H9 (cell line): ENCODE measurements around the gene ADIRF. TPM values are rescaled to one million over a fixed set of nuclear protein-coding genes. Genes with fewer than 3 reads are reported as not detected.

Experiments
- DNase-seq: peaks from one replicate; pipeline ENCODE4 v3.0.0-alpha.2; 2017
- H2AFZ ChIP-seq: one replicate; pipeline ENCODE4 v1.6.1; 2013; ENCODE audit warnings: mild to moderate bottlenecking, low read length, control low read depth, moderate library complexity
- H2AK5ac ChIP-seq: 2 replicates; pipeline ENCODE4 v1.6.1; 2013; ENCODE audit warnings: low read length, control low read depth, mixed read lengths; ENCODE audit not compliant: insufficient read length
- H2BK120ac ChIP-seq: one replicate; pipeline ENCODE4 v1.6.1; 2013; ENCODE audit warnings: low read depth, mild to moderate bottlenecking, low read length, control low read depth, inconsistent platforms; ENCODE audit not compliant: poor library complexity, severe bottlenecking
- H2BK12ac ChIP-seq: 2 replicates; pipeline ENCODE4 v1.6.1; 2013; ENCODE audit warnings: low read length, control low read depth, mixed read lengths, low read depth; ENCODE audit not compliant: insufficient read length
- H2BK15ac ChIP-seq: 2 replicates; pipeline ENCODE4 v1.6.1; 2013; ENCODE audit warnings: low read depth, low read length, control low read depth
- H2BK20ac ChIP-seq: one replicate; pipeline ENCODE4 v1.6.1; 2013; ENCODE audit warnings: low read depth, mild to moderate bottlenecking, low read length, control low read depth, inconsistent platforms; ENCODE audit not compliant: poor library complexity, severe bottlenecking
- H2BK5ac ChIP-seq: 2 replicates; pipeline ENCODE4 v1.6.1; 2013; ENCODE audit warnings: low read length, control low read depth, mixed read lengths; ENCODE audit not compliant: insufficient read length
- H3K14ac ChIP-seq: 2 replicates; pipeline ENCODE4 v1.6.1; 2013; ENCODE audit warnings: low read length, control low read depth; ENCODE audit not compliant: insufficient read depth
- H3K18ac ChIP-seq: 2 replicates; pipeline ENCODE4 v1.6.1; 2013; ENCODE audit warnings: low read depth, mild to moderate bottlenecking, mixed read lengths, low read length, control low read depth; ENCODE audit not compliant: insufficient read length
- H3K23ac ChIP-seq: 2 replicates; pipeline ENCODE4 v1.6.1; 2013; ENCODE audit warnings: low read length, control low read depth, mixed read lengths, low read depth; ENCODE audit not compliant: insufficient read length
- H3K23me2 ChIP-seq: 2 replicates; pipeline ENCODE4 v1.6.1; 2013; ENCODE audit warnings: low read depth, mild to moderate bottlenecking, mixed read lengths, low read length, control low read depth; ENCODE audit not compliant: insufficient read length, poor library complexity, severe bottlenecking
- H3K27ac ChIP-seq: 2 replicates; pipeline ENCODE4 v1.5.1; 2013; ENCODE audit warnings: low read length, control low read depth, mixed read lengths, low read depth; ENCODE audit not compliant: insufficient read length
- H3K27me3 ChIP-seq: 2 replicates; pipeline ENCODE4 v1.6.1; 2013; ENCODE audit warnings: low read length, control low read depth, inconsistent platforms; ENCODE audit not compliant: insufficient read depth
- H3K4ac ChIP-seq: 2 replicates; pipeline ENCODE4 v1.6.1; 2013; ENCODE audit warnings: low read depth, mild to moderate bottlenecking, control low read depth, inconsistent platforms, low read length, moderate library complexity
- H3K4me1 ChIP-seq: 2 replicates; pipeline ENCODE4 v1.6.1; 2013; ENCODE audit warnings: low read length, control low read depth, inconsistent platforms; ENCODE audit not compliant: insufficient read depth
- H3K4me2 ChIP-seq: 2 replicates; pipeline ENCODE4 v1.6.1; 2013; ENCODE audit warnings: low read length, control low read depth, mixed read lengths; ENCODE audit not compliant: insufficient read length, insufficient read depth
- H3K56ac ChIP-seq: 2 replicates; pipeline ENCODE4 v1.6.1; 2013; ENCODE audit warnings: low read depth, mild to moderate bottlenecking, mixed read lengths, low read length, control low read depth; ENCODE audit not compliant: insufficient read length
- H3K79me1 ChIP-seq: 2 replicates; pipeline ENCODE4 v1.6.1; 2013; ENCODE audit warnings: low read depth, mild to moderate bottlenecking, moderate library complexity, low read length, control low read depth, inconsistent platforms; ENCODE audit not compliant: insufficient read depth, poor library complexity, severe bottlenecking
- H3K79me2 ChIP-seq: 2 replicates; pipeline ENCODE4 v1.6.1; 2013; ENCODE audit warnings: low read length, control low read depth, inconsistent platforms; ENCODE audit not compliant: insufficient read depth
- H3K9ac ChIP-seq: 2 replicates; pipeline ENCODE4 v1.6.1; 2013; ENCODE audit warnings: low read length, control low read depth, mixed read lengths; ENCODE audit not compliant: insufficient read length; ENCODE audit errors: extremely low read depth
- H3K9me3 ChIP-seq: one replicate; pipeline ENCODE4 v1.6.1; 2013; ENCODE audit warnings: low read depth, low read length, inconsistent platforms; ENCODE audit not compliant: control insufficient read depth
- H3T11ph ChIP-seq: one replicate; pipeline ENCODE4 v1.6.1; 2013; ENCODE audit warnings: mild to moderate bottlenecking, low read length, control low read depth, inconsistent platforms
- H4K20me1 ChIP-seq: one replicate; pipeline ENCODE4 v1.6.1; 2013; ENCODE audit not compliant: control insufficient read depth, insufficient read length, insufficient read depth
- H4K5ac ChIP-seq: 2 replicates; pipeline ENCODE4 v1.6.1; 2013; ENCODE audit warnings: low read depth, mild to moderate bottlenecking, mixed read lengths, low read length, control low read depth; ENCODE audit not compliant: insufficient read length
- H4K8ac ChIP-seq: replicated peaks from 2 replicates; pipeline ENCODE4 v1.6.1; 2013; ENCODE audit warnings: low read length, control low read depth, mixed read lengths, low read depth; ENCODE audit not compliant: insufficient read length
- H4K91ac ChIP-seq: 2 replicates; pipeline ENCODE4 v1.6.1; 2013; ENCODE audit warnings: low read depth, mild to moderate bottlenecking, moderate library complexity, mixed read lengths, low read length, control low read depth; ENCODE audit not compliant: insufficient read length
- H3K27ac Mint-ChIP-seq, 3 experiments: 2 replicates in 2 of 3; 3 replicates in 1 of 3; pipeline ENCODE4 v1.8.0; 2020 to 2021; ENCODE audit warnings: mixed read lengths in 3 of 3, mild to moderate bottlenecking in 1 of 3, moderate library complexity in 1 of 3
- H3K27me3 Mint-ChIP-seq: 2 replicates; pipeline ENCODE4 v1.8.0; 2021; ENCODE audit warnings: low read depth, mild to moderate bottlenecking, moderate library complexity, mixed read lengths
- H3K36me3 Mint-ChIP-seq, 3 experiments: 2 replicates in 2 of 3; 3 replicates in 1 of 3; pipeline ENCODE4 v1.8.0; 2020 to 2021; ENCODE audit warnings: low read depth in 3 of 3, mixed read lengths in 3 of 3; ENCODE audit not compliant: insufficient read depth in 1 of 3
- H3K4me1 Mint-ChIP-seq, 2 experiments: 2 replicates each; pipeline ENCODE4 v1.8.0; 2020; ENCODE audit warnings: mixed read lengths in 2 of 2
- H3K4me3 Mint-ChIP-seq, 2 experiments: 2 replicates in 1 of 2; 3 replicates in 1 of 2; pipeline ENCODE4 v1.8.0; 2020 to 2021; ENCODE audit warnings: mild to moderate bottlenecking in 2 of 2, mixed read lengths in 2 of 2, moderate library complexity in 1 of 2
- H3K9me3 Mint-ChIP-seq, 2 experiments: 2 replicates in 1 of 2; 3 replicates in 1 of 2; pipeline ENCODE4 v1.8.0; 2020; ENCODE audit warnings: mild to moderate bottlenecking in 2 of 2, mixed read lengths in 2 of 2, moderate library complexity in 1 of 2
- CTCF ChIP-seq: fragments of 200-600 bp; sonication (generic); conservative IDR thresholded peaks from 3 replicates; pipeline ENCODE4 v1.8.0; 2021; ENCODE audit warnings: antibody characterized with exemption, mild to moderate bottlenecking
- WGBS: extraction: QIAGEN DNeasy Blood & Tissue Kit; methylation state at CpG from one replicate; pipeline ENCODE4 v1.1.7; 2013; ENCODE audit warnings: missing lambda C conversion rate, low lambda C conversion rate, mixed read lengths; ENCODE audit not compliant: insufficient read length; ENCODE audit errors: extremely low coverage; 5-methylcytosine and 5-hydroxymethylcytosine counted together
- total RNA-seq: library from RNA; stranded (reverse); gene quantifications from 2 replicates; pipeline ENCODE4 v1.2.1, GENCODE V29; 2021

ADIRF gene
- total RNA-seq, 1 experiment from 2014 or later, result not detected

DNA sequence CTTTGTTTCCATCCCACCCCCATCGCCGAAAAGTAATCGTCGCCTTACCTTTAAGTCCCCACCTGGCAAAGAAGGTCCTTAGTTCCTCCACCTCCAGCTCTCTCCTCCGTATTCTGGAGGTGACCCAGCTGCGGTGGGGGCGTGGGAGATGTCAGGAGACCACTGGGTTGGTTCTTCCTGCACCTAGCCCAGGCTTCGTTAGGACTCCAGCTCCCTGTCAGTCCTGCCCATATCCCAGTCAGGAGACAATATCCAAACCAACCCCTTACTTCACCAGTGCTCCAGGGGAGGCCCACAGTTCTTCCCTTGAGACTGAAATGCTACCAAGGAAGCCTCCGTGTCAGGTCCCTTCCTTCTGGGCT is 693 bp downstream of the ADIRF start:
- Mint-ChIP-seq H3K4me1 (peaks cover 31 to 50% of the 10 kb centered on the region in 2 experiments), H3K27me3 (peaks cover 31% of the 10 kb centered on the region), H3K36me3 (peaks cover 0 to 3% (median 0%) of the 10 kb centered on the region in 3 experiments; a peak in 1 of 7 replicates), H3K4me3 (no peak overlapping the region), H3K27ac (no peak overlapping the region), H3K9me3 (peaks cover 0 to 4% of the 10 kb centered on the region in 2 experiments; a peak in 1 of 5 replicates)
- Histone ChIP-seq H4K20me1 (no peaks in the 10 kb centered on the region), H2AK5ac (no peak overlapping the region), H3K14ac (no peak overlapping the region), H3K4ac (no peak overlapping the region), H3K27me3 (peaks cover 7% of the 10 kb centered on the region; the same call in 1 of the 2 replicates), H3T11ph (no peak overlapping the region), H3K18ac (no peak overlapping the region), H3K23ac (no peak overlapping the region), H3K4me2 (no peak overlapping the region), H4K5ac (no peak overlapping the region), H3K9ac (no peak overlapping the region), H3K4me1 (peaks cover 2% of the 10 kb centered on the region; the same call in 1 of the 2 replicates), H3K79me2 (no peaks in the 10 kb centered on the region), H2BK20ac (no peak overlapping the region), H3K27ac (no peak overlapping the region), H2BK15ac (no peak overlapping the region), H3K23me2 (peaks cover 15% of the 10 kb centered on the region), H3K79me1 (no peaks in the 10 kb centered on the region), H2BK12ac (no peak overlapping the region), H4K8ac (no peak overlapping the region), H4K91ac (no peak overlapping the region), H2BK120ac (no peak overlapping the region), H2BK5ac (no peak overlapping the region), H3K56ac (no peak overlapping the region), H3K9me3 (no peaks in the 10 kb centered on the region), H2AFZ (no peak overlapping the region)
- no peak for DNase-seq
- no peak for TF ChIP-seq CTCF
- no CpG with 5 or more reads among the region's 9 CpGs for WGBS
